Fibroblast of skin of back (primary cell): ENCODE data around the gene CDH1.
"Not testable (repeated sequence)": the region's sequence is repeated elsewhere in the genome, so short reads cannot be mapped to it uniquely, and the experiment has no call there.

Experiments used
- DNase-seq: peaks from one replicate; pipeline ENCODE4 v3.0.0-alpha.2; 2013

The CDH1 gene

DNA sequence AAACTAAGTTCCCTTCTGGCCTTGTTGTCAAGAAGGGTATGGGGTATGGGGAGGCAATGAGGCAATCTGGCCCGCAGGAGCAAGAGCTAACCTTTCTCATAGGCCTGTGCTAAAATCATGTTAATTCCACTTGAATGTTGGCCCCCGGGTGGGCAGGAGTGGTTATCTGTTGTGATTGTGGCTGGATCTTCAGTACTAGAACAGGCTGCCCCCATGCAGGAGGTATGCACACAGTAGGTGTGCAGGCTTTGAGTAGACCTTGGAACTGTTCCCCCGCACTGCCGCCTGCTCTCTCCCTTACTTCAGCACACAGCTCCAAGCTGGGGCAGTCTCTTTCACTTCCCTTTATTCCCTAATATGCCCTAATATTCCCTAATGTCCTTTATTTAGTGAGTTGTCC, 53.9 kb downstream of the CDH1 start:
- DNase-seq: no peak

DNA sequence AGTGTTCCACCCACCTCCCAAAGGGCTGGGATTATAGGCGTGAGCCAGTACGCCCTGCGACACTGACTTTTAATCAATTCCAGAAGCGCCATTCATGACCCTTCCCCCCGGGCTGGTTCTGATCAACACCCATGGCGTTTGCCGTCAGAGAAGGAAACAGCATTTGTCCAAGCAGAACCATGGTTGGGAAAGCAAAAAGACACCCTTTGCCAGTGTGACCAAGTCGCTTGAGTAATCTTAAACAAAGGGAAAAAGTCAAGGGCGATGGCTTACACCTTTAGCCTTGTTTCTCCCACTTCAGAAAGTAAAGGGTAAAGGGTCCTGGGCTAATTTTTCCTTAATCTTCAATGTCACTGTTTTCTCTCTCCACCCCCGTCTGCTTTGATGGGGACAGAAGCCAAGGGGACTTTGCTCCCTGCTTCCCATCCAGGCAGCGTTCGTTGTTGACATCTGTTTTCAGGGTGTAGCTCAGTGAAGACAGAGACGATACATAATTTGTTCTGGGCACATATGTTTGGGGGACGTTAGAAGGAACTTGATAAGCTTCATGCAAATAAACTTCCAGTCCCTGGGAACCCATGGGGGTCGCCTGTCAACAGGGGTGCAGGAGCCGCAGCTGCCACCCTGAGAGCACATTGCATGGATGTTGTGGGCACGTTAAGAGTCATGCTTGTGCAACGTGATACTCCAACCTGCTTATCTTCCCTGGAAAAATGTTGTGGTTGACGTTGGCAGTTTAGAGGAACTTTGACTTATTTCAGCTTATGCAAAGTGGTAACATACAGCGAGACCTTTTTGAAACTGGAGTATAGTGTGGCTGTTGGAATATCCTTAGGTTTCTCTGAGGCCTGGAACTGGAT, 55.6 kb downstream of the CDH1 start:
- DNase-seq: peak; percentile 67

DNA sequence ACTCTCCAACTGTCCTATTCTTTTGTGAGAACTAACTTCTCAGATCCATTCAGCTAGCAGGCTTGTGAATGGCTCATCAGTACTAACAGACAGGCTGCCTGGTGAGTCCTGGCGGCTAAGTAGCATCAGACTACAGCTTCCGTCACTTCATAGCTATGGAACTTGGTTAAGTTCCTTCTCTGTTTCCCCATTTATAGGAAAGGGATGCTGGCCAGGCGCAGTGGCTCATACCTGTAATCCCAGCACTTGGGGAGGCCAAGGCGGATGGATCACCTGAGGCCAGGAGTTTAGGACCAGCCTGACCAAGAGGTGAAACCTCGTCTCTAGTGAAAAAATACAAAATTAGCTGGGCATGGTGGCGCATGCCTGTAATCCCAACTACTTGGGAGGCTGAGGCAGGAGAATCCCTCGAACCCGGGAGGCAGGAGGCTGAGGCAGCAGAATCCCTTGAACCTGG, 56.3 kb downstream of the CDH1 start:
- DNase-seq: no peak

DNA sequence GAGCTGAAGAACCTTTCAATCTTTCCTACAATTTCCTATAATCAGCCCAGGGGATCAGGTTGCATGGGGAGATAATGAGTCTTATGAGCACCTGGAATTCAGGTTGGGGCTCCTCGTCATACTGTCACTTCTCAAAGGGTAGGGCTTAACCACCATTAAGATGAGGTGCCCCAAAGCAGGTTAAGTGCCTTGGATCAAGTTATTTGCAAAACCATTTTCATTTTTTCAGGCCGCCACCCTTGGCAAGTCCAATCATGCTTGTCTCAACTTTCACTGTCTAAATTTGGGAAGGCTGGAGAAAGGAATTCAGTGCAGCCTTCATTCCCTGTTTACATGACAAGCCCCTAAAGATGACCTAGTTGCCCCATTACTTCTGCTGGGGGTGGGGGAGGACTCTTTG, 61.3 kb downstream of the CDH1 start:
- DNase-seq: no peak

DNA sequence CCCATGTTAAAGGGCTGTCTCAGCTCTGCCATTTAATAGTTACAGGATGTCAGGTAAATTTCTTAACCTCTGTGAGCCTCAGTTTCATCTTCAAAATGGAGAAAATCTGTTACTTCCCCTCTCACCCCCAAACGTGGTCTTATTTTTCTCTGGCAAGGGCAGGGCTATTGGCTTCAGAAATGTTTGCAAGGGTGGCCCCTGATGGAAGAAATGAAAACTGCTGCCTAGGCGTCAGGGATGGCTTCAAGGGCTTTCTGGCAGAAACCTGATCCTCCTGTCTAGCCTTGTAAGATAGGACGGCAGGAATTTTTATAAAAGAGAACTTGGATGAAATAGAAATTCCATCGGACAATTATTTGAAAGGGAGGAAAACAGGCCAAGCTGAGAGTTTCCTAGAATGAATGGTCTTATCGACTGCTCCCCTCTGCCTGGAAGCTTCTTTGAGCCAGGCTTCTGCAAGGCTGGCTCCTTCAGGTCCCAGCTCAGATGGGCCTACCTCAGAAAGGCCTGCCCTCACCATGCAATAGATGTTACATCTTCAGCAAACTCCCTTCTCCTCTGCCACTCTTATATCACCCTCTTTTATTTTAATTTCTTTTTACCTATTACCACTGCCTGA, 63.3 kb downstream of the CDH1 start:
- peak; percentile 84 for DNase-seq

DNA sequence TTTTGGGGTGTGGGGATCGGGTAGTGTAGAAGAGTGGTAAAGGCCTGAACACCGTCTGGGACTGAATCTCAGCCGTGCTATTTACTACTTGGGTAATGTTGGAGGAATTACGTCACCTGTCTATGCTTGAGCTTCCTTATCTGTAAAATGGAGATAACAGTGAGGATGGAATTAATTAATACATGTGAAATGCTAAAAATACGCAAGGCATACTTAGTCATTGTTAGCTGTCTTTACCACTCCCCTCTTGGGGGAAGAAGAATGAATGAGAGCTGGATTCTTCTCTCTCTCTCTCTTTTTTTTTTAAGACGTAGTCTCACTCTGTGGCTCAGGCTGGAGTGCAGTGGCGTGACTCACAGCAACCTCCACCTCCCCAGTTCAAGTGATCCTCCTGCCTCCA, 65.1 kb downstream of the CDH1 start:
- peak; percentile 79 for DNase-seq

DNA sequence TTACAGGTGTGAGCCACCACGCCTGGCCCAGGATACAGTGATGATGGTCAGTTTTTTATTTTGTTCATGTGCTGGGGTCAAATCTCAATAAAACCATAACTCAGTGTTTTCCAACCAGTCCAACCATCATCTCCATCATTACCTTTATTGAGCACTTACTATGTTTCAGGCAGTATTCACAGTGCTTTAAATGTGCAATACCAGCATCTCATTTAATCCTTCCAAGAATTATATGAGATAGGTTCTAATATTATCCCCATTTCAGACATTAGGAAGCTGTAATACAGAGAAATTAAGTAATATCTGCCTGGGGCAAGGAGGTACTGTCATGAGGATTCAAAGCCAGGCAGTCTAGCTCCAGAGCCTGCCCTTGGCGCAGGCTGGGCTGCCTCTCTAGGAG, 69.3 kb downstream of the CDH1 start:
- no peak for DNase-seq

DNA sequence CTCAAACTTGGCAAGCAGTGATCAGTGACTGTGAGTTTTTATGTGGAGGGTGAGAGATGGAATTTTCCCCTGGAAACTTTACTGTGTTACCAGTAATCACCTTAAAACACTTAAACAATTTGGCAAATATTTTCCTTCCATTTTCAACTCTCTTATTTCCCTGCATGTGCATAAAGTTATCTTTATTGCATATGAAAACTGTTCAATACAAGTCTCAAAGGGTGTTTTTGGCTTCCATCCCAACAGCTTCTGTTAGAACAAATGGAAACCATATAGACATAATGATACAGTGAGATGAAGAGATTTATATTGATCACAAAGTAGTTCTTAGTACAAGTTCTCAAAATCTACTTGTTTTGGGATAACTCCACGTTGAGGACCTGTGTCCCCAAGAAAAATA, 69.9 kb downstream of the CDH1 start:
- DNase-seq: no peak

DNA sequence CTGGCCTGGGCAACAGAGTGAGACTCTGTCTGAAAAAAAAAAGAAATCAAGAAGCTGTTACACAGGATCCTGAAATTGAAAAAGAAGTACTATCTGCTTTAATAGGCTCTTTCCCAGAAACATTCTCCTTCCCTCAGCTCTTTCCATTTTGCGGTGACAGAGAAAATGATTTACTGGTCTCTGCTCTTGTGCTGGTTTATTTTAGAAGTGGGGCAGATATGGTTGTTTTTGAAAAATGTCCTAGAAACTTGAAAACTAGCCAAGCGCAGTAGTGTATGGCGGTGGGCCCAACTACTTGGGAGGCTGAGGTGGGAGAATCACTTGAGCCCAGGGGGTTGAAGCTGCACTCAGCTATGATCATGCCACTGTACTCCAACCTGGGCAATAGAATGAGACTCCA, 77.4 kb downstream of the CDH1 start:
- no peak for DNase-seq

DNA sequence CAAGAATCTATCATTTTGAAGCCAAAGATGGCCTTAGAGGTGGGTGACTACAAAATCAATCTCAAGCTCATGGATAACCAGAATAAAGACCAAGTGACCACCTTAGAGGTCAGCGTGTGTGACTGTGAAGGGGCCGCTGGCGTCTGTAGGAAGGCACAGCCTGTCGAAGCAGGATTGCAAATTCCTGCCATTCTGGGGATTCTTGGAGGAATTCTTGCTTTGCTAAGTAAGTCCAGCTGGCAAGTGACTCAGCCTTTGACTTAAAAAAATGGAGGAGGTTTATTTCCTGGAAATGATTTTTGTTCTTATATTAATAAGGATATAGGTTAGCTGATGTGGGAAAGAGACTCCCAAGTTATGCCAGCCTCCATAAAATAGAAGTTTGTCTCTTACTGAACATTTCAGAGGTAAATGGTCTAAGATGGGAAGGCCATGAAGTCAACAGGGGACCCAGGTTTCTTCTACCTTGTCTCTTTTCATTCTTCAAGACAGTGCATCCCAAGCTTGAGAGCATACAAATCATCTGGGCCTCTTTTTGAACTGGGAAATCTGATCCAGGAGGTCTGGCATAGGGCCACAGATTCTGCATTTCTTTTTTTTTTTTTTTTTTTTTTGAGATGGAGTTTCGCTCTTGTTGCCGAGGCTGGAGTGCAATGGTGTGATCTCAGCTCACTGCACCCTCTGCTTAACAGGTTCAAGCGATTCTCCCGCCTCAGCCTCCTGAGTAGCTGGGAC, 86.5 kb downstream of the CDH1 start:
- peak; percentile 95 for DNase-seq

DNA sequence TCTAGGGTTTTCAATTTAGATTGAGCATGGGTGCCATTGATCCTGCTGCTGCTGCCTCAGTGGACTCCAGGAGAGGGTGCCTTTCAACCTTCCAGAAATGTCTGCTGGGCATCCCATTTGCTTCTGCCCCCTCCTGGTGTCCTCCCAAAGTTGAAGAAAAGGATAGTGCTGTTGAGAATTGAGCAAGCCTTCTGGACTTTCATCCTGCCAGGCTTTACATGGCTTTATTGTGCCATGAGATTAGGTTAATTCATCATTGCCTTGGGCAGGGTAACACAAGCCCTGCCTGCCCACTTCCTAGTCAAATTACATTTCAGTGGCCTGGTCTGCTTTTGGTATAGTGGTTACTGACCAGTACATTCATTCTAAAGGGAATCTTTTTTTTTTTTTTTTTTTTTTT, 88.3 kb downstream of the CDH1 start:
- DNase-seq: no peak

DNA sequence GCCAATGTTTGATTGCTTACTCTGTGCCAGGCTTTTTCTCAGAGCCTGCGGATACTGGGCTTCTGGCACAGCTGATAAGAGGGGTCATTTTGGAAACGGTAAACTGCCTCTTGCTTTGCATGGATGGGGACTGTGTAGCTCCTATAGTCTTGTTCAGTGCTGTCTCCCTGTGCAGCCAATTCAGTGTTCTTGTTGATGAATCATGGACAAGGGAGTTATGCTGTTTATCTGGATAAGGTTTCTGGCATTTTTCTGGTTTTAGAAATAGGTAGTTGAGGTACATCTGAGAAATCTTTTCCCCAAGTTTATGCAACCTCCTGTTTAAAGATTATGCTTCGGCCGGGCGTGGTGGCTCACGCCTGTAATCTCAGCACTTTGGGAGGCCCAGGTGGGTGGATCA, 89.6 kb downstream of the CDH1 start:
- no peak for DNase-seq

DNA sequence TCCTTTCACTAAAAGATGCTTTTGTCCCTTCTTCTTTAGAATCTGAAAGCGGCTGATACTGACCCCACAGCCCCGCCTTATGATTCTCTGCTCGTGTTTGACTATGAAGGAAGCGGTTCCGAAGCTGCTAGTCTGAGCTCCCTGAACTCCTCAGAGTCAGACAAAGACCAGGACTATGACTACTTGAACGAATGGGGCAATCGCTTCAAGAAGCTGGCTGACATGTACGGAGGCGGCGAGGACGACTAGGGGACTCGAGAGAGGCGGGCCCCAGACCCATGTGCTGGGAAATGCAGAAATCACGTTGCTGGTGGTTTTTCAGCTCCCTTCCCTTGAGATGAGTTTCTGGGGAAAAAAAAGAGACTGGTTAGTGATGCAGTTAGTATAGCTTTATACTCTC, 96.2 kb downstream of the CDH1 start:
- DNase-seq: no peak

DNA sequence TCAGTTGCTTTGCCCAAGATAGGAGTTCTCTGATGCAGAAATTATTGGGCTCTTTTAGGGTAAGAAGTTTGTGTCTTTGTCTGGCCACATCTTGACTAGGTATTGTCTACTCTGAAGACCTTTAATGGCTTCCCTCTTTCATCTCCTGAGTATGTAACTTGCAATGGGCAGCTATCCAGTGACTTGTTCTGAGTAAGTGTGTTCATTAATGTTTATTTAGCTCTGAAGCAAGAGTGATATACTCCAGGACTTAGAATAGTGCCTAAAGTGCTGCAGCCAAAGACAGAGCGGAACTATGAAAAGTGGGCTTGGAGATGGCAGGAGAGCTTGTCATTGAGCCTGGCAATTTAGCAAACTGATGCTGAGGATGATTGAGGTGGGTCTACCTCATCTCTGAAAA, 97.5 kb downstream of the CDH1 start:
- no peak for DNase-seq

DNA sequence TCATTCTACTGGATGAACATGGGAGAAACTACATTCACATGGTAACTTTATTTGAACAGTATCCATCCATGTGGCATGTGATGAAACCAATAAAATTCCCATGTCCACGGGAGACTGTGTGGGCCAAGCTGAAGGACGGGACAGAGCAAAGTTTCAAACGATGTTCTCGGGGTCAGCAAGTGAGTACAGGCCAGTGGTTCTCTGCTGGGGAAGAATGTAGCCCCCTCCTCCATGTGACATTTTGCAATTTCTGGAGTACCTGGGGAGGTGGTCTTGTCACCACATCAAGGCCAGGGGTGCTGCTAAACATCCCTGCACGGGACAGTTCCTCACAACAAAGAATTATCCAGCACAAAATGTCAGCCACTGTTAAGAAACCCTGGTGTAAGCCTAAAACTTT, 98.9 kb downstream of the CDH1 start:
- DNase-seq: no peak

DNA sequence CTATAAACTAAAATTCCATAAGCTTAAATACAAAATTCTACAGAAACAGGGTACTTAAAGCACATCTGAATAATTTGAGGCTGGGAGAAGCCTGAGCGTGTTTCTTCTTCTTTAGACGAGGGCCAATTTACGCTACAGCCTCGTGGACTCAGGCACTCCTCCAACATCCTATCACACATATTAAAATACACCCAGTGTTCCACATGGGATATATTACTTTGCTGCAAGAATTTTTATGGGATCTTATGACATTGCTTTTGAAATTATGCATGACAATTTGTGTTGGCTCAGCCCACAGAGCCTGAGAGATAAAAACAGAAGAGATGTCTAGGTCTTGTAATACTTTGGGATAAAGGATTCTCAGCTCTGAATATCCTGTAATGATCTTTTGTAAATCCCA, 102.7 kb downstream of the CDH1 start:
- no peak for DNase-seq

DNA sequence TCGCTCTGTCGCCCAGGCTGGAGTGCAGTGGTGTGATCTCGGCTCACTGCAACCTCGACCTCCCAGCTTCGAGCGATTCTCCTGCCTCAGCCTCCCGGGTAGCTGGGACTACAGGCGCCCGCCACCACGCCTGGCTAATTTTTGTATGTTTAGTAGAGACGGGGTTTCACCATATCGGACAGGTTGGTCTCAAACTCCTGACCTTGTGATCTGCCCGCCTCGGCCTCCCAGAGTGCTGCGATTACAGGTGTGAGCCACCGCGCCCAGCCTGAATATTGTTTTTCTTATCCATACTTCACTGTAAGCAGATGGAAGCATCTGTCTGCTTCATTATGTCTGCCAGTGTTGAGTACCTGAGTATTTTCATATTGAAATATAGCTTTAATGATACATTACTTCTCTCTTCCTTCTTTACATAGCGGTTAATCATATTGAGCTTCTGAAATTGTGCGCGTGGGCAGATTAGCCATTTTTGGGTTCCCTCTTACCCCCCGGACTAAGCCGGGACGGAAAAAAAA, 105.9 kb downstream of the CDH1 start:
- not testable (repeated sequence) for DNase-seq

DNA sequence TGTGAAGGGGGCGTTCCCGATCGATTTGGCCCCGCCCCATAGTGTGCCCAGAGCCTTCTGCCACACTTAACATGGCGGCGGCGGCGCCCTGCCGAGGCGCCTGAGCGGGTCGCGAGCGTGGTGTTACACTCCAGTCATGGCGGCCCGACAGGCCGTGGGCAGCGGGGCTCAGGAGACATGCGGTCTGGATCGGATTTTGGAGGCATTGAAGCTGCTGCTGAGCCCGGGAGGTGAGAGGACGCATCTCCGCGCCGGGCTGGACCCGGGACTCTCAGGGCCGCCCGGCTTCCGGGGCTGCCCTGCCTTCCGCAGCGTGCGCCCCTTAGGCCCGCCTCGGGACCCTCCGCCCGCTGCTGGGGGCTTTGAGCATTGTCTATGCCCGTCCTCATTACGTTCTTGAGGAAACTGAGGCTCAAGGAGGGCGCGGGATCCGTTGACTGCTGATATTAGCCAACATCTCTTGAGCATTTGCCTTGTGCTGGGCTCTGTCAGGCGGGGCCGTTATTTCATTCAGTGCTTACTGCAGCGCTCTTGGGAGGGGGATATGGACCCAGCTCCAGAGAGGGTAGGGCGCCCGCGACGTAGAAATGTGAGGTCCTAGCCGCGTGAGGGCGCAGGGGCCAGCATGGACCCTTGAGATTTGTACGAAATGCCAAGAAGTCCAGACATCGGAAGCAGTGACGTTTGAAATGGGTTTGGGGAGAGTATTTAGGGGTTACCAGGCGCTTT, 106.6 kb downstream of the CDH1 start, which contains the start of gene TANGO6:
Gene TANGO6, plus strand, starts transcription at position 50 of the 729 bp plus-strand sequence. Its CDS starts 87 bp downstream, at position 137.
- peak; percentile 79 for DNase-seq

DNA sequence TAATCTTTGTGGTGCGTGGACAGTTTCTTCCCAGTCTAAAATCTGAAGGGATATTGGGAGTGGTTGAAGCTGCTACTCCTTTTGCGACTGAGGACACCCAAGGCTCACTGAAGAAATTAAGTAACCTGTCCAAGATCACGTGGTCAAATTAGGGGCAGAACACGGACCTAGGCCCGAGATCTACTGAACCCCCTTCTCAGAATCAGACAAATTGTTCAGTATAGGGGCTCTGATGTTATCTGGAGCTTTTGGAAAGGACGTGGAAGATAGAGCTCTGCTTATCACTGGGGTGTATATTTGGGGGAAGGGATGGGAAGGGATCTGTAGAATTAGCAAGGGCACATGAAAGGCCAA, 107.1 kb downstream of the CDH1 start:
- DNase-seq: no peak

DNA sequence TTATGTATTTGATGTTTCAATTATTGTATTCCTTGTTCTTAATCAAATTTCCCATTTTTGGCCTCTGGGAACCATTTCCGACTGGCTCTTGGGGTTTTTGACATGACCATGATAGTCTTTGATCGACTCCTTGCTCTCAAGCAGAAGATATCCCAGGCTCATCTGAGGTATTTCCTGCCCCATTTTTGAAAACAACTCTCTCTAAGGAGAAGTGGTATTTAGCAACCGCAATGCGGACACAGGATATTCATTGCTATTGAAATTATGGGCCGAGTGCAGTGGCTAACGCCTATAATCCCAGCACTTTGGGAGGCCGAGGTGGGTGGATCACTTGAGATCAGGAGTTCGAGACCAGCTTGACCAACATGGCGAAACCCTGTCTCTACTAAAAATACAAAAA, 111.7 kb downstream of the CDH1 start:
- no peak for DNase-seq

DNA sequence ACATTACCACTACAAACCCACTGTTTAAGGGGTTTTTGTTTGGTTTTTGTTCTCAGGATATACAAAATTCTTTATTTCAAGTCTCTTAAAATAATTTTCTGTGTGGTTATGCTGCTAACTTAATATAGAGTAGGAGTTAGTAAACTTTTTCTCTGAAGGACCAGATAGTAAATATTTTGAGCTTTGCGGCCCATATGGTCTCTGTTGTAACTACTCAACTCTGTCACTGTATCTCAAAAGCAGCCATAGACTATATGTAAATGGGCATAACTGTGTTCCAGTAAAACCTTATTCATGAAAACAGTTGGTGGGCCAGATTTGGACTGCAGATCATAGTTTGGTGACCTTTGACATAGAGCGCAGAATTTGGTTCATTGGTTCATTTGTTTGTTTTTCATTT, 113.4 kb downstream of the CDH1 start:
- DNase-seq: no peak

DNA sequence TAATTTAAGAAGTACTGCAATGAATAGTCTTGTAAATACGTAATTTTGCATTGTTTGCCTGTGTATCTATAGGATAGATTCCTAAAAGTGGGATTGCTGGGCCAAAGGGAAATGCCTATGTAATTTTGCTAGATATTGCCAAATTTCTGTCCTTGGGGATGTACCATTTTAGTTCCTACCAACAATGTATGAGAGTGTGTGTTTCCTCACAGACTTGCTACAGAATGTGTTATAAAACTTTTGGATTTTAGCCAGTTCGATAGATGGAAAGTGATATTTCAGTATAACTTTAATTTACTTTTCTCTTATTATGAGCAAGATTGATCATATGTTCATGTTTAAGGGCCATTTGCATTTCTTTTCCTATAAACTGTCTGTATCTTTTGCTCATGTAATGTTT, 114.5 kb downstream of the CDH1 start:
- DNase-seq: no peak

DNA sequence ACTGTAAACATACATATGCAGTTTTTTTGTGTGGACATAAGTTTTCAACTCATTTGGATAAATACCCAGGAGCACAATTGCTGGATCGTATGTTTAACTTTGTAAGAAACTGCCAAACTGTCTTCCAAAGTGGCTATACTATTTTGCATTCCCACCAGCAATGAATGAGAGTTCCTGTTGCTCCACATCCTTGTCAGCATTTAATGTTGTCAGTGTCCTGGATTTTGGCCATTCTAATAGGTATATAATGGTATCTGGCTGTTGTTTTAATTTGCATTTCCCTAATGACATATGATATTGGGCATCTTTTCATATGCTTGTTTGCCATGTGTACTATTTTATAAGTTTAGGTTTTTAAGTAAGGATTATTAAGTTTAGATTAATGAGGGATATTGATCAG, 120.4 kb downstream of the CDH1 start:
- DNase-seq: no peak
